GM12873 (cell line): ENCODE measurements around the gene CRYL1.

ENCODE experiments used
- TF ChIP-seq, protein P1 (sequence below): IDR thresholded peaks from 2 replicates; pipeline ENCODE4 v1.5.1; 2012; ENCODE audit warnings: low read depth, mild to moderate bottlenecking, moderate library complexity, low read length, control low read depth; ENCODE audit not compliant: insufficient read depth; ENCODE audit errors: missing control alignments

CRYL1 gene

DNA sequence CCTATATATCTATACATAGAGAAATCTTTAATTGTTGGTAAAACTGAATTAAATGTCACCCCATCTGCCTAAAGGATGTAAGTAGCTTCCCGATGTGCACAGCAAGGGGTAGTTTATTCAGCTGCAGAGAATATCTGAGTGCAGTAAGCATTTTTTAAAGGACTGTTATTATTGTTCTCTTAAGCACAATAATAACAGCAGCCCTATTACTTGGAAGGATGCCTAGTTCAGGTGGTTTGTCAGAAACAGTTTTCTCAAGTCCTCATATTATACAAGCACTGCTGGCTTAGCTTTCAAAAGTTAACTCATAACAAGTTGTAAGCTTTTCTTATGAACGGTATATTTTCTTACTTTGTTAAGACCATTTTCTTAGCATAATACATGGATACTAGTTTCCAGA, 142.6 kb downstream of the CRYL1 start:
- TF ChIP-seq, protein P1, sequence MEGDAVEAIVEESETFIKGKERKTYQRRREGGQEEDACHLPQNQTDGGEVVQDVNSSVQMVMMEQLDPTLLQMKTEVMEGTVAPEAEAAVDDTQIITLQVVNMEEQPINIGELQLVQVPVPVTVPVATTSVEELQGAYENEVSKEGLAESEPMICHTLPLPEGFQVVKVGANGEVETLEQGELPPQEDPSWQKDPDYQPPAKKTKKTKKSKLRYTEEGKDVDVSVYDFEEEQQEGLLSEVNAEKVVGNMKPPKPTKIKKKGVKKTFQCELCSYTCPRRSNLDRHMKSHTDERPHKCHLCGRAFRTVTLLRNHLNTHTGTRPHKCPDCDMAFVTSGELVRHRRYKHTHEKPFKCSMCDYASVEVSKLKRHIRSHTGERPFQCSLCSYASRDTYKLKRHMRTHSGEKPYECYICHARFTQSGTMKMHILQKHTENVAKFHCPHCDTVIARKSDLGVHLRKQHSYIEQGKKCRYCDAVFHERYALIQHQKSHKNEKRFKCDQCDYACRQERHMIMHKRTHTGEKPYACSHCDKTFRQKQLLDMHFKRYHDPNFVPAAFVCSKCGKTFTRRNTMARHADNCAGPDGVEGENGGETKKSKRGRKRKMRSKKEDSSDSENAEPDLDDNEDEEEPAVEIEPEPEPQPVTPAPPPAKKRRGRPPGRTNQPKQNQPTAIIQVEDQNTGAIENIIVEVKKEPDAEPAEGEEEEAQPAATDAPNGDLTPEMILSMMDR: no peak

DNA sequence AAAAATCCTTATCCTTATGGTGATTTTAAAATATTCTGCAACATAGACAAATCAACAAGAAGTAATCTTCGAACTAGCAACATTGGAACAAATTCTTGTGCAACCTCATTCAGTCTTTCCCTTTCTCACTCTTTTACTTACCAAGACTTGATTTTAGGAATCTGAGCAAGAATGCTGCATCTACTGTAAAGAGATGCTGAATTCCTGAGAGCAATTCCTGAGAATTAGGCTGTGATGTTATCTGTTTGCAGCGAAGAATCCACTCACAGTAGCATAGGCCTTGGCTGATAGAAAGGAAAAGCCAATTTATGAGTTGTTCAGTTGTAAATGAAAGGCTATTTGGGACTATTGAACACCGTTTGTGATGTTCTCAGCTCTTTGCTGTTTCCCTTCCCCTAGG, 144.3 kb downstream of the CRYL1 start:
- TF ChIP-seq, protein P1: no peak

DNA sequence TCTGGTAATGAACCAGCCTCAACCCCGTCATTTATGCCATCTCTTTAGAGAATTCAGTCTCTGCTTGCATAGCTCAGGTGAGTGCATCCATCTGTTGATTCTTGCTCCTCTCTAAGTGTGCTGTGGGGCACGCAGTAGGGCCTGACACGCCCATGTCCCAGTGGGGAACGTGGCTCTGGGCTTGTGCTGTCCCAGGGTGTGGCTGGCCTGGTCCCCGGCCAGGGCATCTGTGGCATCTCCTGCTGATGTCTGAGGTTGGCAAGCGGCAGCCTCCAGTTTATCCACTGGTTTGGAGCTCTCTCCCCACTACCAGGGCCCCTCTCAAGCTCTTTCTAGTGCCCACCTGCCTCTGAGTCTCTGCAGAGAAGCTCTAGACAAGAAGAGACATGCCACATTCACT, 146.9 kb downstream of the CRYL1 start:
- TF ChIP-seq, protein P1: no peak

DNA sequence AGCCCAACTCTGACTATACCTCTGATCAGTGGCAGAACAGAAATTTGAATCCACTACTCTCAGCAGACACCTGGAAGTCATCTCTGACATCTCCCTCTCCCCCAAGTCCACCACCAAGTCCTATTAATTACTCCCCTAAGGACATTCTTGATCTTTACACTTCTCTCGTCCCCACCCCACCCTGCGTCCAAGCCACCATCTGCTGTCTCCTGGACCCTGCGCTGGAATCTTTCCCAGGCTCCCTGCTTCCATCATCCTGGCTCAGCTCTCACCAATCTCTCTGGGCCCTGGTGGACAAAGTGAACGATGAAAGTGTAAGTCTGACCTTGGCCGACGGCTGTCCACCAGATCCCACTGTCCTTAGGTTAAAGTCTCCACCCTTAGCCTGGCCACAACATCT, 147.9 kb downstream of the CRYL1 start:
- TF ChIP-seq, protein P1: no peak

DNA sequence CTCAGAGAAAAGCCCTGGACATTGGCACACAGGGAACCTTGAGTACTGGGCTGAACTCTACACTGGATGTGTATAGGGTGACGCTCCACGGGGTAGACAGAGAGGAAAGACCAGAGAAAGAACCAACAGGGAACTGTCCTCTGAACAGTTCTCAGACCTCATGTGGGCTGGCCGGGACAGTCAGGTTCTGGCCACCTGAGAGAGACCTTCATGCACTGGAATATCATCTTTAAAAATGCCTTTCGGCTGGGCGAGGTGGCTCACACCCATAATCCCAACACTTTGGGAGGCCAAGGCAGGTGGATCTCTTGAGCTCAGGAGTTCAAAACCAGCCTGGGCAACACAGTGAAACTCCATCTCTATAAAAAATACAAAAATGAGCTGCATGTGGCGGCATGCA, 149.8 kb downstream of the CRYL1 start:
- TF ChIP-seq, protein P1: no peak

DNA sequence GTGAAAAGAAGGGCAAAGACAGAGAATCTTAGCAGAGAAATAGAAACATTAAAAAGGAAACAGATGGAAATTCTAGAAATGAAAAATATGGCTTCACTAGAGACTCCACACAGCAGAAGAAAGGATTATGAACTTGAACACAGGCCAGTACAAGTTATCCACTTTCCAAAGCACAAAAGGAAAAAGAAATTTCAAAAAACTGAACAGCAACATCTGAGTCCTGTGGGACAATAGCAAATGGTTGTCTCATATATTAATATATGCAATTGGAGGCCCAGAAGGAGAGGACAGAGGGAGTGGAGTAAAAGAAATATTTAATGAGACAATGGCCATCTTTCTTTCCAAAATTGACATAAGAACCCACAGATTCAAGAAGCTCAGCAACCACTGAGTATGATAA, 151.8 kb downstream of the CRYL1 start:
- TF ChIP-seq, protein P1: no peak

DNA sequence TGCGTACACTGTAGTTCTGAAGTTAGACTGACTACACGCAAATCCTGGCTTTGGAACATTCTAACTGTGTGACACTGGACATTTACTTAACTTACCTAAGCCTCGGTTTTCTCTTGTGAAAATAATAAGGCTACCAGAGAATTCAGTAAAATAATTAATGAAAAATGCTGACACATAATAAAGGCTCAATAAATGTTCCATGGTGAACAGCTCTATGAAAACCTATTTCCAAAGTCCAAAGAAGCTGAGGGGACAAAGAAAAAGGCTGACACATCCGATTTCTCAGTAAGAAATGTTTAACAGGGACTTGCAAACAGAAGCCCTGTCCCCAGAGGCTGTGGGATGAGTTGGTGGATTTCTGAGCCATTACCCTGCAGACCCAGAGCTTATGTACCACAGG, 153.8 kb downstream of the CRYL1 start:
- TF ChIP-seq, protein P1: no peak
